Choroid plexus epithelial cell (primary cell): ENCODE measurements around the gene FARP1.
A peak's percentile ranks its signal among the peaks of the same experiment; 100 is the strongest.

Source experiments
- DNase-seq: peaks from one replicate; pipeline ENCODE4 v3.0.0-alpha.2; 2010; ENCODE audit warnings: low read depth
- H3K4me3 ChIP-seq: 2 replicates; pipeline ENCODE4 v1.5.1; 2011; ENCODE audit warnings: low read depth, mild to moderate bottlenecking, control low read depth, low read length, moderate library complexity
- CTCF ChIP-seq: conservative IDR thresholded peaks from 2 replicates; pipeline ENCODE4 v1.5.1; 2011; ENCODE audit warnings: low read depth, mild to moderate bottlenecking, control low read depth, inconsistent platforms, low read length, moderate library complexity

The FARP1 gene

DNA sequence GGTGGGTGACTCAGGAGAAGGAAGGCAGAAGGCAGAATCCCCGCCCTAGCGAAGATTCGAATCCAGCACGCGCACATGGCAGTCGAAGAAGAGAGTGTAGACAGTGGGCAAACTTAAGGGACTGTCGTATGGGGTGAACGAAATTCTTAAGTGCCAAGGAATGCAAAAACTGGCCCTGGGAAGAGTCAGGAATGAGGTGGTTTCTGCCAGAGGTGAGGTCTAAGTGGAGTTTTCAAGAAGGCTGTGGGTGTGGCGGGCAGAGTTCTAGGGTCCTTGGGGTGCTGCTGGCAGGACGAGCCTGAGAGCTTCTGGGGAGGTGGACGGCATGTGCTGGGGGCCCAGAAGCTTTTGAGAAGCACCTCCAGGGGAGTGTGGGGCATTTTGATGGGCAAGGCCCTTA is 98.1 kb downstream of the FARP1 start:
- DNase-seq, result no peak
- no peak overlapping the region for H3K4me3 ChIP-seq
- TF ChIP-seq CTCF, result no peak

- no peak overlapping the region for H3K4me3 ChIP-seq
- TF ChIP-seq CTCF, result no peak
- no peak for DNase-seq
These were observed 99.1 kb downstream of the FARP1 start for GRCh38 chr13:98241976-98242375.

DNA sequence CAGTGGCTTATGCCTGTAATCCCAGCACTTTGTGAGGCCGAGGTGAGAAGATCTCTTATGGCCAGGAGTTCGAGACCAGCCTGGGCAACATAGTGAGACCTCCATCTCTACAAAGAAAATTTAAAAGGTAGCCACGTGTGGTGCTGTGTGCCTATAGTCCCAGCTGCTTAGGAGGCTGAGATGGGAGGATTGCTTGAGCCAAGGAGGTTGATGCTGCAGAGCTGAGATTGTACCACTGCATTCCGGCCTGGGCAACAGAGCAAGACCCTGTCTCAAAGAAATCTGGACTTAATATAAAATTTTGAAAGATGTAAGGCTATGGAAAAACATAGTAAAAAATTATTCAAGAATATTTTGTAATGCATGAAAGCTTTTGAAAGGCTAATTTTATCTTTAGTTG is 99.5 kb downstream of the FARP1 start:
- no peak for DNase-seq
- TF ChIP-seq CTCF, result no peak
- no peak overlapping the region for H3K4me3 ChIP-seq

DNA sequence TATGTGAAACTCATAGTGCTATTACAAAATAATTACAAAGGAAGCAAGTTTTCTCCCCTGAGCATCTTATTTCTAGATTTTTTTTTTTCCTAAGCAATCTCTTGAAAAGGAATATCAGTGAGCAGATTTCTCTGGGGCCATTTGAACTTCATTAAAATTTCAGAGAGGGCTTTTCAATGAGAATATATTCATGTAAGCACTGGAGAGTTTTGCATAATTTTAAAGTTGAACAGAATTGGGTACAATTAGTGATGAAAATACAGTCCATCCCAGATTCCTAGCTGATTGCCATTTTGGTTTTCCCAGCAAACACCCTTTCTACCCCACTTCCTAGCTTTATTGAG is 101.0 kb downstream of the FARP1 start:
- TF ChIP-seq CTCF, result no peak
- DNase-seq, result no peak
- no peak overlapping the region for H3K4me3 ChIP-seq

- DNase-seq, result no peak
- no peak overlapping the region for H3K4me3 ChIP-seq
- no peak for TF ChIP-seq CTCF
These were observed 103.8 kb downstream of the FARP1 start for GRCh38 chr13:98246538-98247172.

- DNase-seq, result no peak
- H3K4me3 ChIP-seq, result no peak overlapping the region
- no peak for TF ChIP-seq CTCF
These were observed 108.8 kb downstream of the FARP1 start for GRCh38 chr13:98251708-98252107.

- TF ChIP-seq CTCF, result no peak
- H3K4me3 ChIP-seq, result no peak overlapping the region
- peak; percentile 78 for DNase-seq
These were observed 110.1 kb downstream of the FARP1 start for GRCh38 chr13:98252931-98253470.
